Right ventricle myocardium inferior (tissue), 1 donor: ENCODE data around the gene IGSF21. TPM values are rescaled to one million over a fixed set of nuclear protein-coding genes. Genes with fewer than 3 reads are reported as not detected.

Experiments
- ATAC-seq: fragments of 200-7000 bp; cut with Tn5 transposase; one replicate; pipeline ENCODE4 v1.9.1; 2020; ENCODE audit warnings: mild to moderate bottlenecking, moderate library complexity
- DNase-seq: peaks from one replicate; pipeline ENCODE4 v3.0.0; 2021; ENCODE audit errors: missing footprints
- intact Hi-C: fragments of 100-400 bp; cut with DNase I; formaldehyde crosslinking; loops from one replicate; pipeline ENCODE4 v1.11.0; 2022
- total RNA-seq: library from RNA; stranded (reverse); fragmentation: NEBNext Ultra II Directional; extraction: Animal tissue kit (Norgen Biotek cat#: 25700); gene quantifications from one replicate; pipeline ENCODE4 v1.2.1, GENCODE V29; 2021
- donor health status: DM: no; HTN: yes; CAD: no; lungs with severe emphysema.

IGSF21 gene
- total RNA-seq, 1 donor from 2014 or later: 1.6 TPM

DNA sequence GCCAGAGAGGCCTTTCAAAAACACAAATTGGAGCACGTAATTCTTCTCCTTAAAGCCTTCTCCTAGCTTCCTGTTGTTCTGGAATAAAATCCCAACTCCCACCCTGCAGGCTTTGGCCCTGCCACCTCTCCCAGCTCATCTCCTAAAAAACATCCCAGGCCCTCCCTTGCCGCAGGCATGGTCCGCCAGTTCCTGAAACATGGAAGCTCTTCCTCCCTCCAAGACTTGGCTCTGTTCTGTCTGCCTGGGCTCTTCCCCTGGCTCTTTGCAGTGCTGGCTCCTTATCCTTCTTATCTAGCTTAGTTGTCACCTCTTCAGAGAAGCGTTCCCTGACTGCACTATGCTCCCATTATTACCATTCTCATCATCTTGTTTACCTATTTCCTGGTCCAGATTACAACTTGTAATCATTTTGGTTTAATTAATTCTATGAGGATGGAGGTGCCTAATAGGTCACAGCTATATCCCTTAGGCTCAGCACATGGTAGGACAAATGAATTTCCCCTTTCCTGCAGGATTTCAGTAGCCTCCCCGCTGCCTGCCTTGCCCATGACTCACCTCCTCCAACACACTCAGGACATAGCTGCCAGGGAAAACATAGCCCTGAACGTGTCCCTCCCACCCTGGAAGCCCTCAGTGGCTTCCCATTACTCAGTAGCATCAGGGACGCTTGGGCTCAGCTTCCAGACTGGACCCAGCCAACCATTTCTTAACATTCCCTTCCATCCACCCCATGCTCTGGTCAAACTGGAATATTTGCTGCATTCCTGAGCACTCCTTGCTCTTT lies 15.7 kb upstream of the IGSF21 start:
- intact Hi-C loops: loop anchor here (10.0 kb wide), 1 partner anchor 427 kb away; no protein-coding TSS in a partner anchor
- no peak for ATAC-seq
- no peak for DNase-seq

DNA sequence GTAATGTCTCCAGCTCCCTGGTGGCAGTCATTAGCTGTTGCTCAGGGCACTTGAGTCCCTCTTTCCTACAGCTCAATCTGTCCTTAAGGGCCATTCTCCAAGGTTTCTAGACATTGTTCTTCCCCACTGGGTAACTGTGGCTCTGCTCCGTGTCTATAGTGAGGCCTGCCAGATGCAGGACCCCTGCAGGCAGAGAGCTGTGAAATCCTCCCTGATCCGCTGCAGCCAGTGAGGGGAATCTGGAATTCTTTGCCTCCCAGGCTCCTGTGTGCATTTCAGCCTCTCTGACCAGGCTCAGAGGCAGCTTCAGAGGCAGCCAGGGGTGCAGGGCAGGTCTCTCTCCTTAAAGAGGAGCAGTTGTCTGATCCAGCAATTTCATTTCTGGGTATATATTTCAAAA lies 14.4 kb upstream of the IGSF21 start:
- ATAC-seq: no peak
- DNase-seq: no peak
- intact Hi-C loops: loop anchor here (10.0 kb wide), 1 partner anchor 428 kb away; no protein-coding TSS in a partner anchor

DNA sequence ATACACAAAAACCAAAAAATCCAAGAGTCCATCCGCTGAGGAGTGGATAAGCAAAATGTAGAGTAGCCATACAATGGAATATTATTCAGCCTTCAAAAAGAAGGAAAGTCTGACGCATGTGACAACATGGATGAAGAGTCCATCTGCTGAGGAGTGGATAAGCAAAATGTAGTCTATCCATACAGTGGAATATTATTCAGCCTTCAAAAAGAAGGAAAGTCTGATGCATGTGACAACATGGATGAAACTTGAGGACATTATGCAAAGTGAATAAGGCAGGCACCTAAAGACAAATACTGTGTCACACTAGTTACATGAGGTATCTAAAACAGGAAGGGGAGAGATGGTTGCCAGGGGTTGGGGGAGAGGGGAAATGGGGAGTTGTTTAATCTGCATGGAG lies 14.0 kb upstream of the IGSF21 start:
- ATAC-seq (no peak), DNase-seq (no peak)
- intact Hi-C loops: loop anchor here (10.0 kb wide), 1 partner anchor 429 kb away; no protein-coding TSS in a partner anchor

DNA sequence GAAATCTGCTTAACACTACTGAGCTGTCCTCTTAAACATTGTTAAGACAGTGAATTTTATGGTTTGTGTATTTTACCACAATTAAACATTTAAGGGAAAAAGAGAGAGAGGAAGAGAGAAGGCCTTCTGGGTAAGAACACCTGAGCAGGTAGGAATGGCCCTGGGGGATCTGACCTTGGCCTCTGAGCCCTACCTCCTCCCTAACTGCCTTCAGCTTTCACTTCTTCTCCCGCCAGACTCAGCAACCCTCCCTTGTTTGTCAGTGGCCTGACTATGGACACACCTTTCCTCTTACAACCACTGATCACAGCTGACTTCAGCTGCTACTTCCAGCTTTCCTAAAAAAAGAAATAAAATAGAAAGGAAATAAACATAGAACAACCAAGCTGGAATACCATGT lies 13.5 kb upstream of the IGSF21 start:
- intact Hi-C loops: loop anchor here (10.0 kb wide), 1 partner anchor 429 kb away; no protein-coding TSS in a partner anchor
- ATAC-seq: no peak
- DNase-seq: no peak

- intact Hi-C loops: loop anchor here (10.0 kb wide), 1 partner anchor 432 kb away; no protein-coding TSS in a partner anchor
- no peak for DNase-seq
- no peak for ATAC-seq
These were observed 10.4 kb upstream of the IGSF21 start for GRCh38 chr1:18097206-18097605.

DNA sequence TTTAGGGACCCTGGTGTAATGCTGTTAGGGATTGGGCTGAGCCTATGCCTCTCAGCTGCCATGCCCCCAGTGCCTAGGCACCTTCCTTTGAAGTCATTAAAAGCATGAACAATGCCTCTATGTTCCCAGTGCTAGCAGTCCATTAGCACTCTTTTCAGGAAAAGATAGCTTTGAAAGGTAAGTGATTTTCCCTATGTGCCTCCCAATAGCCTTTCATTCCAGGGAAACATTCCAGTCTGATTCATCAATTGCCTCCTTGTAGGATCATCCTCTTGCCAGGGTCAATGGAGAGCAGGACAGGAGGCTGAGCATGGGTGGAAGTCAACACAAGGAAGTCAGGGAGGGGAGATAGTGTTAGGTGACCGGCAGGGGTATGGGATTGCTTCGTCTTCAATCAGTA lies 8.6 kb upstream of the IGSF21 start:
- intact Hi-C loops: loop anchor here (10.0 kb wide), 1 partner anchor 434 kb away; no protein-coding TSS in a partner anchor
- ATAC-seq (no peak), DNase-seq (no peak)

GRCh38 chr1:18100060-18100459 lies 7.5 kb upstream of the IGSF21 start:
- ATAC-seq (no peak), DNase-seq (no peak)
- intact Hi-C loops: loop anchor here (5.0 kb wide), 2 partner anchors 178 to 608 kb away; no protein-coding TSS in a partner anchor

DNA sequence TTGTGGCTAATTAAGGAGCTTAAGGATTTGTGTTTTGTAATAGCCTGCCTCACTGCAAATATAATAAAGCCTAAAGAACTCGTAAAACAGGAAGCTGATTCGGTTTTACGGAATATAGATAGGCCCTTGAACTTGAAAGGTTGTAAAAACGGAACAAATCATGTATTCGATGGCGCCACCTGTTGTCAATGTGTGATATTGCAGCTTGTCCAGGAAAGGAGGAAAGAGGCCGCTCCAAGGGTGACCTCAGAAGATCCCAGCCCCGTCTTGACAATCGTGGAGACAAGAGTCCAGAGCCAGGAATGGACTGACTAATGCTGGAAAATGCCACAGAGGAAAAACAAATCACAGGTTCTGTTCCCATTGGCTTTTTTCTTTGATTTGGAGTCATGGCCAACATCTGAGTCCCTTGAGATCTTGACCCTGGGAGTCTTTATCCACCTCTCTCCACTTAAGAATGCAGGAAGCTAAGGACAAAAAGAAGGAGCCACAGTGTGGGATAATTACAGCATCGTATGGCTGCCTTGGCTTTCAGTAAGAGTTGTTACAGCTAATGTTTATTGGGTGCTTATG lies 7.0 kb upstream of the IGSF21 start:
- intact Hi-C loops: loop anchor here (5.0 kb wide), 2 partner anchors 178 to 608 kb away; no protein-coding TSS in a partner anchor
- ATAC-seq (peak; percentile 59), DNase-seq (no peak)

DNA sequence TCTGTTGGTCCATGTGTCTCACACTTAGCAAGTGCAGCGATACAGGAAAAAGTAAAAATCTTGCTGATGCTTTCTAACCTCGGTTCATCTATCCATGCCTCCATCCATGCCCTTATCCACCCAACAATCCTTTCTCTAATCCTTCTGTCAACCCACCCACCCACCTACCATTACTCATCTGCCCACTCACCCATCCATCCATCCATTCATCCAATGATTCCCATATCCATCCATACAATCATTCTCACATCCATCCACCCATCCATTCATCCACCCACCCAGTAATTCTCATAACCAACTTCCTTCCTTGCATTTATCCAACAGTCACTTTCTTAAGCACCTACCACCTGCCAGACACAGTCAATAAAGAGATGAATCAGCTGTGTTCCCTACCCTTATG lies 6.1 kb upstream of the IGSF21 start:
- ATAC-seq (no peak), DNase-seq (no peak)
- intact Hi-C loops: loop anchor here (5.0 kb wide), 2 partner anchors 179 to 609 kb away; no protein-coding TSS in a partner anchor

DNA sequence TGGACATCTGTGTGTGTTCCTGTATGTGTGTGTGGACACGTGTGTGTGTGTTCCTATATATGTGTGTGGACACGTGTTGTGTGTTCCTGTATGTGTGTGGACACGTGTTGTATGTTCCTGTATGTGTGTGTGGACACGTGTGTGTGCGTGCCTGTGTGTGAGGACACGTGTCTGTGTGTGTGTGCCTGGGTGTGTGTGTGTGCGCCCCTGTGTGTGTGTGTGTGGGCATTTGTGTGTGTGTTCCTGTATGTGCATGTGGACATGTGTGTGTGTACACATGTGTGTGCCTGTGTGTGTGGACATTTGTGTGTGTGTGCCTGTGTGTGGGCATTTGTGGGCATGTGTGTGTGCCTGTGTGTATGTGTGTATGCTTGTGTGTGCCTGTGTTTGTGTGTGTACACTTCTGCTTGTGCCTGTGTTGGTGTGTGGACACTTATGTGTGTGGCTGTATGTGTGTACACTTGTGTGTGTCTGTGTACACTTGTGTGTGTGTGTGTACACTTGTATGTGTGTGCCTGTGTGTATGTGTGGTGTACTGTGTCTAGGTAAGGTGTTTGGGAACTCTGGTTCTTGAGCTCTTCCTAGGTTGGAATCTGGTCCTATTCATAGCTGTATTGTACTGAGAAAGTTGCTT lies 3.7 kb upstream of the IGSF21 start:
- intact Hi-C loops: loop anchor here (5.0 kb wide), 2 partner anchors 182 to 612 kb away; no protein-coding TSS in a partner anchor
- no peak for DNase-seq
- ATAC-seq: no peak

DNA sequence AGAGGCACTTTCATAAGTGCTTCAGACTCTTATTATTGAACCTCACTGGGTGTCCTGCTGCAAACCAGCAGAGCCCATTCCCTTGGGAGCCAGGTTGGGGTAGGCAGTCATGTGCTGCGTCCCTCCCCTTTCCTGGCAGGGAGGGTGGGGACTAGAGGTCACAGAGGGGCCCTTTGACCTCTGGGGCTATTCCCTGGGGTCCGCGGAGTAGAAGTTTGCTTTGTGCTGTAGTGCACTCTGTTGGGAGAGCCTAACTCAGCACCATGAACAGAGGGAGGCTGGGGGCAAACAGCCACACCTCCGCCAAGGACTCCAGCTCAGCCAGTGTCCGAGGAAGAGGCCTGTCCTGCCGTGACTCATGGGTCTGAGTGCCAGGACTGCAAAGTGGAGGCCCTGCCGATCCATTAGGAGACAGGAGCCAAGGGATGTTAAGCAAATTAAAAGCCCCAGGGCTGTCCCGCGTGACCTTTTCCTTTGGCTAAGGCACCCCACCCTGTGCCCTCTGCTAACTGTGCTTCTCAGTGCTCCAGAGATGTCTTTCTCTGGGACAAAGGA lies 3.0 kb upstream of the IGSF21 start:
- intact Hi-C loops: loop anchor here (5.0 kb wide), 2 partner anchors 182 to 612 kb away; no protein-coding TSS in a partner anchor
- ATAC-seq (no peak), DNase-seq (no peak)

DNA sequence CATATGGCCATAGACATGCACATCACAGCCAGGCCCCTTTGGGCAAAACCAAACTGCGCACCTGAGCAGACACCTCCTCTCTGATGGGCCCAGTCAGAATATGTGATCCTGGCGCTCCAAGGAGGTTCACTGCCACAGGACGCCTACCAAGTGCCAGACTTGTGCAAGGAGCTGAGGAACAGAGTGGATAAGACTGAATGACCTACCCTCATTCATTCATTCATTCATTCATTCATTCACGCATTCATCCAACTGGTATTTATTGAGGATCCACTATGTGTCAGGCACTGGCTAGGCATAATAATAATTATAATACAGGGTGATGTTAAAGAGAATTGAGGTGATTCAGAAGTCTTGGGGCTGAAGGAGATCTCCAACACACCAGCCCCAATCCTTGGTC lies 2.4 kb upstream of the IGSF21 start:
- intact Hi-C loops: no loop called here
- ATAC-seq: no peak

DNA sequence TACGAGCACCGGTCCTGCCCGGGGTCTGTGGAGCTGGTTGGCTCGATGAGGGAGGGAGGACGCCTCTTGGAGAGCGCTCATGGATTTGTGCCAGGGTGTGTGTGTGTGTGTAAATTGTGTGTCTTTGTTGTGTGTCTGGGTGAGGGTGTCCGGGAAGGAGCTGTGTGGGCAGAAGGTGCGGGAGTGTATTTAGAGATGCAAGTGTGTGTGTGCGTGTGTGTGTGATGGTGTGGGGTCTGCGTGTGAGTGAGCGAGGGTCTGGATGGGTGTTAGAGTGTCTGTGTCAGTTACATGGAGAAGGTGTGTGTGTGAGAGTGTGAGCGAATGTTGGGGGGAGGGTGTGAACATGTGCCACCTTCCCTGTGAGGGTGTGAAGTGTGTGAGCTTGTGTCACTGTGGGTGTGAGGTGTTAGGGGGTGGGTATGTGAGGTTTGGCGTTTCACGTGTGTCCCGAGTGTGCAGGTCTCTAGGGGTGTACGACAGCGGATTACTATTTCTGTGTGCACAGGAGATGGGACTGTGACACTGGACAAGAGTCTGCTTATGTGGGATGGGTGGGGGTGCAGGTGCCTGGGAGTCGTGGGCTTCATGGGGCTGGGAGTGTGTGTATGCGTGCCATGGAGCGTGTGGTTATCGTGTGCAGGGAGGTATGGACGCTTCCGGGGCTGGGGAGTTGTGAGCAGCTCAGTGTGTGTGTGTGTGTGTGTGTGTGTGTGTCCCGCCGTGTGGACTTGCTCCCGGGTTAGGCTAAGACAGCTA lies 880 bp downstream of the IGSF21 start:
- DNase-seq (no peak), ATAC-seq (no peak)
- intact Hi-C loops: no loop called here

More for the DNA sequence above, 2.4 kb upstream of the IGSF21 start:
- no peak for DNase-seq

DNA sequence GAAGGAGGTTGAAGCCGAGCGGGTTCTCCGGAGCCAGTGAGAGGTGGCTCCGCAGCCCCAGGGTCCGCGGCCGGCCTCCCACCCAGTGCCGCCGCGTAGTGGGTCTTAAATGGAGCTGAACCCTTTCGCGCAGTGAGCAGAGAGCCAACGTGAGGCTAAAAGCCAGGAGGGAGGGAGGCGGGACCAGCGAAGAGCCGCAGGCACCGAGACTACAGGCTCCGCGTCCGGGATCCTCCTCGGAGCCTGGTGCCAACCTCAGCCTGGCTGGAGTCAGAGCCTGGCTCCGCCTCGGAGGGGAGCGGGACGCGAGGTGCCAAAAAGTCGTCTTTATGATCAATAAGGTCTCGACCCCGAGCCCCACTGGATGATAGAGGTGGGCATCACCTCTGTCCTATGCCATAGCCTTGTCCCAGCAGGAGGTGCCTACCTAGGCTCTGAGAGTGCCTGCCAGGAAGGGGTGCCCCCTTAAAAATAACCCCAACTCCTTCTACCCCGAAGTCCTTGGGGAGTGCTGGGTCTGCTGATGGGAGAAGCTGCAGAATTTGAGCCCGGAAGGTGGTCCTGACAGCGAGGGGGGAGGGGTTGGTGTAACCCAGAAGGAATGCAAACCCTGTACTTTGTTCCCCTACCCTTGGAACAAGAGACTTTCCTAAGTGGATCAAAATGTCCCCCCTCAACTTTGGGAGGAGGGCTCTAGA lies 1.6 kb downstream of the IGSF21 start:
- DNase-seq (no peak), ATAC-seq (no peak)
- intact Hi-C loops: no loop called here

DNA sequence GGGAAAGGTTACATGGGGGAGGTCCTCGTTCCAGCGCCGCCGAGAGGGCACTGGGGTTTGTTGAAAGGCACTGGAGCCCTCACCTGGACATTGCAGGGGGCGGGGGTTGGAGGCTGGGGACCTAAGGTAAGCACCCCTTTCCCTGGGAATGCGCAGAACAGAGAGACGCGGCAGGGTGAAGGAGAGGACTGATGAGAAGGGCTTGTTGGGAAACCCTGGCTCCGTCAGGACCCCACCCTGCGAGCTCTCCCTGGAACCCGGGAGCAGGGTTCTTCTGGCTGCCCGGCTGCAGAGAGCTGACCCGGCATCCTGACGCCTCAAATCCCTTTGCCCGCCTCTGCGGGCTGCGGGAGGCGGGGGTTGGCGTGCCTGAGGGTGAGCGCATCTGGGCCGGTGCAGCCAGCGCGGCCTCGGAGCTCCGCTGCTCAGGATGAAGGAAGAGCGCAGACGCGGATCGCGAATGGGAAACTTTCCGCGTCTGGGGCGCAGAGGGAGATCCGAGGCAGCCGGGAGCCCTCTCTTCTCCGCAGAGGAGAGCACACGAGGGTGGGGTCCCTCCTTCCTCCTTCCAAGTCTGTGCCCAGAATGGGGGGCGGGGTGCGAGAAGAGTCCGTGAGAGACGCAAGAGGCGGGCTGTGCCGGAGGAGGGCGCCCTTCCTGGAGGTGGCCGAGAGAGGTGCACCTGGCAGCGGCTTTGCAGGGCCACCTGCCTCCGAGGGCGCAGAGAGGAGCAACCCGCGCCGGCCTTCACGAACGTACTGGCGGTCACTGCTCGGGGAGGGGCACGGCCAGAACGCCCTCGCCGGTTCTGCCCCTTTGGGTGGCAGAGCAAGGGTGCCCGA lies 2.4 kb downstream of the IGSF21 start:
- DNase-seq (peak; percentile 78), ATAC-seq (peak; percentile 62)
- intact Hi-C loops: no loop called here

GRCh38 chr1:18110598-18110939 lies 3.0 kb downstream of the IGSF21 start:
- intact Hi-C loops: no loop called here
- ATAC-seq (peak; percentile 8), DNase-seq (no peak)

- no peak for DNase-seq
- peak; percentile 56 for ATAC-seq
- intact Hi-C loops: no loop called here
These were observed 3.4 kb downstream of the IGSF21 start for GRCh38 chr1:18110968-18111367.
